Activated CD4-positive, alpha-beta T cell treated with anti-CD3 and anti-CD28 coated beads for 36 hours (primary cell): ENCODE data around the gene ASPRV1. TPM values are rescaled to one million over a fixed set of nuclear protein-coding genes. Genes with fewer than 3 reads are reported as not detected.
"Not testable (repeated sequence)": the region's sequence is repeated elsewhere in the genome, so short reads cannot be mapped to it uniquely, and the experiment has no call there.

Experiments used
- ATAC-seq: fragments of 200-7000 bp; cut with Tn5 transposase; one replicate; pipeline ENCODE4 v1.10.0; 2021; ENCODE audit warnings: mild to moderate bottlenecking, moderate library complexity
- CTCF ChIA-PET: fragments of 350-600 bp; sonication (Branson Sonifier 250); formaldehyde crosslinking; loops from one replicate; lab custom pipeline; 2021; ENCODE audit warnings: antibody characterized with exemption; lab: Charles Lee
- POLR2A ChIA-PET: fragments of 350-600 bp; sonication (Branson Sonifier 250); formaldehyde crosslinking; loops from one replicate; lab custom pipeline; 2021; ENCODE audit warnings: antibody characterized with exemption, inconsistent platforms; lab: Charles Lee
- DNase-seq: peaks from one replicate; pipeline ENCODE4 v3.0.0-alpha.2; 2020
- H3K27ac Mint-ChIP-seq: one replicate; pipeline ENCODE4 v1.8.0; 2021; ENCODE audit warnings: mixed read lengths
- H3K27me3 Mint-ChIP-seq: one replicate; pipeline ENCODE4 v1.8.0; 2021; ENCODE audit warnings: mixed read lengths
- H3K36me3 Mint-ChIP-seq: one replicate; pipeline ENCODE4 v1.8.0; 2021; ENCODE audit warnings: low read depth, mixed read lengths
- H3K4me1 Mint-ChIP-seq: one replicate; pipeline ENCODE4 v1.8.0; 2021; ENCODE audit warnings: mixed read lengths
- H3K4me3 Mint-ChIP-seq: one replicate; pipeline ENCODE4 v1.8.0; 2021; ENCODE audit warnings: mild to moderate bottlenecking, moderate library complexity, mixed read lengths
- H3K9me3 Mint-ChIP-seq: one replicate; pipeline ENCODE4 v1.8.0; 2021; ENCODE audit warnings: low read depth, mixed read lengths
- intact Hi-C, 2 experiments: fragments of 100-400 bp; cut with DNase I in 1 of 2; cut with micrococcal nuclease in 1 of 2; formaldehyde crosslinking; loops; one replicate each; pipeline versions ENCODE4 v1.14.2 to v1.15.1; 2022 to 2024; cut with DNase I, micrococcal nuclease
- total RNA-seq, 2 experiments: library from RNA; stranded (reverse); gene quantifications; one replicate each; pipeline ENCODE4 v1.2.3, GENCODE V29; 2021

The ASPRV1 gene
- total RNA-seq, 2 experiments from 2014 or later = 0.32 to 0.73 TPM

GRCh38 chr2:70000529-70000928 lies 39.1 kb upstream of the ASPRV1 start:
- ATAC-seq, POLR2A ChIA-PET, intact Hi-C loops, H3K9me3 Mint-ChIP-seq, H3K27me3 Mint-ChIP-seq, CTCF ChIA-PET, H3K27ac Mint-ChIP-seq, H3K36me3 Mint-ChIP-seq, DNase-seq, H3K4me3 Mint-ChIP-seq: not testable (repeated sequence)
- H3K4me1 Mint-ChIP-seq = peaks cover 15% of the 10 kb centered on the region

GRCh38 chr2:69998761-69999160 lies 37.3 kb upstream of the ASPRV1 start:
- intact Hi-C loops = no loop called here
- POLR2A ChIA-PET = no interaction called here

GRCh38 chr2:69997015-69997830 lies 35.8 kb upstream of the ASPRV1 start:
- no peaks in the 10 kb centered on the region for H3K27me3 Mint-ChIP-seq
- peak; percentile 54 for DNase-seq
- H3K4me1 Mint-ChIP-seq = peaks cover 9% of the 10 kb centered on the region
- no peak overlapping the region for H3K4me3 Mint-ChIP-seq
- CTCF ChIA-PET = interaction anchor here (1.5 kb wide), 1 partner anchor 83 kb away, joined by 3 read pairs; no protein-coding TSS in a partner anchor
- no peak overlapping the region for H3K27ac Mint-ChIP-seq
- H3K36me3 Mint-ChIP-seq = peaks cover 4% of the 10 kb centered on the region
- peak; percentile 85 for ATAC-seq
- no peaks in the 10 kb centered on the region for H3K9me3 Mint-ChIP-seq
- intact Hi-C loops = no loop called here
- POLR2A ChIA-PET = interaction anchor here (0.6 kb wide), 1 partner anchor 53 kb away, joined by 5 read pairs; no protein-coding TSS in a partner anchor

More at GRCh38 chr2:69998761-69999160, 37.3 kb upstream of the ASPRV1 start:
- no peak for ATAC-seq
- no peaks in the 10 kb centered on the region for H3K27me3 Mint-ChIP-seq
- H3K9me3 Mint-ChIP-seq = no peaks in the 10 kb centered on the region
- CTCF ChIA-PET = no interaction called here
- H3K4me1 Mint-ChIP-seq = peaks cover 15% of the 10 kb centered on the region
- no peak overlapping the region for H3K4me3 Mint-ChIP-seq
- no peak for DNase-seq
- H3K36me3 Mint-ChIP-seq = peaks cover 4% of the 10 kb centered on the region
- H3K27ac Mint-ChIP-seq = no peak overlapping the region

- ATAC-seq (no peak), DNase-seq (no peak)
- no peaks in the 10 kb centered on the region for H3K27me3 Mint-ChIP-seq
- H3K36me3 Mint-ChIP-seq = peaks cover 4% of the 10 kb centered on the region
- no peak overlapping the region for H3K27ac Mint-ChIP-seq
- CTCF ChIA-PET = no interaction called here
- H3K4me3 Mint-ChIP-seq = no peak overlapping the region
- no peaks in the 10 kb centered on the region for H3K9me3 Mint-ChIP-seq
- peaks cover 8% of the 10 kb centered on the region for H3K4me1 Mint-ChIP-seq
- intact Hi-C loops = no loop called here
- POLR2A ChIA-PET = no interaction called here
These were observed 34.1 kb upstream of the ASPRV1 start for GRCh38 chr2:69995511-69995910.

GRCh38 chr2:69994166-69994565 lies 32.7 kb upstream of the ASPRV1 start:
- no peak for DNase-seq
- H3K27ac Mint-ChIP-seq = no peak overlapping the region
- no peaks in the 10 kb centered on the region for H3K9me3 Mint-ChIP-seq
- POLR2A ChIA-PET = no interaction called here
- H3K27me3 Mint-ChIP-seq = no peaks in the 10 kb centered on the region
- no peak for ATAC-seq
- peaks cover 4% of the 10 kb centered on the region for H3K36me3 Mint-ChIP-seq
- CTCF ChIA-PET = no interaction called here
- intact Hi-C loops = no loop called here
- H3K4me3 Mint-ChIP-seq = no peak overlapping the region
- peaks cover 8% of the 10 kb centered on the region for H3K4me1 Mint-ChIP-seq

GRCh38 chr2:69993708-69994107 lies 32.3 kb upstream of the ASPRV1 start:
- H3K27me3 Mint-ChIP-seq = no peaks in the 10 kb centered on the region
- H3K27ac Mint-ChIP-seq = no peak overlapping the region
- peaks cover 8% of the 10 kb centered on the region for H3K4me1 Mint-ChIP-seq
- intact Hi-C loops = no loop called here
- DNase-seq (no peak), ATAC-seq (no peak)
- peaks cover 4% of the 10 kb centered on the region for H3K36me3 Mint-ChIP-seq
- ChIA-PET CTCF (no interaction called here), POLR2A (no interaction called here)
- no peak overlapping the region for H3K4me3 Mint-ChIP-seq
- no peaks in the 10 kb centered on the region for H3K9me3 Mint-ChIP-seq

- Mint-ChIP-seq H3K27ac (no peak overlapping the region), H3K4me3 (no peak overlapping the region), H3K4me1 (peaks cover 11% of the 10 kb centered on the region), H3K9me3 (no peaks in the 10 kb centered on the region), H3K36me3 (peaks cover 4% of the 10 kb centered on the region), H3K27me3 (no peaks in the 10 kb centered on the region)
- ATAC-seq (no peak), DNase-seq (no peak)
- intact Hi-C loops = no loop called here
- ChIA-PET CTCF (no interaction called here), POLR2A (no interaction called here)
These were observed 31.7 kb upstream of the ASPRV1 start for GRCh38 chr2:69993048-69993565.

GRCh38 chr2:69992310-69993047 lies 31.0 kb upstream of the ASPRV1 start:
- Mint-ChIP-seq H3K4me3 (no peak overlapping the region), H3K4me1 (peaks cover 8% of the 10 kb centered on the region), H3K27me3 (no peaks in the 10 kb centered on the region), H3K9me3 (no peaks in the 10 kb centered on the region), H3K27ac (no peak overlapping the region), H3K36me3 (peaks cover 4% of the 10 kb centered on the region)
- ATAC-seq (no peak), DNase-seq (no peak)
- intact Hi-C loops = no loop called here
- CTCF ChIA-PET = no interaction called here
- POLR2A ChIA-PET = no interaction called here

GRCh38 chr2:69989441-69990105 lies 28.1 kb upstream of the ASPRV1 start:
- ATAC-seq (no peak), DNase-seq (no peak)
- Mint-ChIP-seq H3K27me3 (no peaks in the 10 kb centered on the region), H3K4me1 (peaks cover 3% of the 10 kb centered on the region), H3K36me3 (no peaks in the 10 kb centered on the region), H3K27ac (no peak overlapping the region), H3K4me3 (no peak overlapping the region), H3K9me3 (no peaks in the 10 kb centered on the region)
- intact Hi-C loops = no loop called here
- ChIA-PET CTCF (interaction anchor here (0.7 kb wide), 1 partner anchor 14 kb away, joined by 3 read pairs; no protein-coding TSS in a partner anchor), POLR2A (no interaction called here)

- Mint-ChIP-seq H3K27ac (no peak overlapping the region), H3K4me3 (no peak overlapping the region), H3K9me3 (no peaks in the 10 kb centered on the region), H3K4me1 (peaks cover 3% of the 10 kb centered on the region), H3K27me3 (no peaks in the 10 kb centered on the region), H3K36me3 (no peaks in the 10 kb centered on the region)
- POLR2A ChIA-PET = no interaction called here
- CTCF ChIA-PET = no interaction called here
- ATAC-seq = no peak
- DNase-seq = no peak
- intact Hi-C loops = no loop called here
These were observed 27.6 kb upstream of the ASPRV1 start for GRCh38 chr2:69989009-69989408.

- intact Hi-C loops = no loop called here
- H3K27me3 Mint-ChIP-seq = no peaks in the 10 kb centered on the region
- ChIA-PET CTCF (no interaction called here), POLR2A (no interaction called here)
- H3K36me3 Mint-ChIP-seq = no peaks in the 10 kb centered on the region
- DNase-seq (peak; percentile 30), ATAC-seq (peak; percentile 64)
- H3K9me3 Mint-ChIP-seq = no peaks in the 10 kb centered on the region
- H3K4me1 Mint-ChIP-seq = peaks cover 3% of the 10 kb centered on the region
- peak overlapping the region; percentile 1 for H3K27ac Mint-ChIP-seq
- H3K4me3 Mint-ChIP-seq = no peak overlapping the region
These were observed 26.7 kb upstream of the ASPRV1 start for GRCh38 chr2:69988086-69988635.
